B cell (primary cell): ENCODE results near the gene PFN1. TPM values are rescaled to one million over a fixed set of nuclear protein-coding genes. Genes with fewer than 3 reads are reported as not detected.
"Not testable (repeated sequence)": the region's sequence is repeated elsewhere in the genome, so short reads cannot be mapped to it uniquely, and the experiment has no call there.

Source experiments
- ATAC-seq: fragments of 200-7000 bp; cut with Tn5 transposase; one replicate; pipeline ENCODE4 v1.10.0; 2021; ENCODE audit warnings: low read depth, mild to moderate bottlenecking, moderate number of reproducible peaks, moderate library complexity
- CTCF ChIA-PET: fragments of 350-600 bp; sonication (Branson Sonifier 250); formaldehyde crosslinking; loops from one replicate; lab custom pipeline; 2021; ENCODE audit warnings: antibody characterized with exemption, inconsistent platforms; lab: Charles Lee
- POLR2A ChIA-PET: fragments of 350-600 bp; sonication (Branson Sonifier 250); formaldehyde crosslinking; loops from one replicate; lab custom pipeline; 2021; ENCODE audit warnings: antibody characterized with exemption; lab: Charles Lee
- DNase-seq: peaks from one replicate; pipeline ENCODE4 v3.0.0; 2013
- H2AFZ ChIP-seq: 2 replicates; pipeline ENCODE4 v1.6.1; 2012; ENCODE audit warnings: mild to moderate bottlenecking, low read depth, low read length; ENCODE audit not compliant: insufficient read depth, poor library complexity, severe bottlenecking
- H3K27ac ChIP-seq, 2 donors: 1 replicate in 1 of 2; 2 replicates in 1 of 2; pipeline ENCODE4 v1.5.1; 2012 to 2013; ENCODE audit warnings: low read length in 2 of 2, mild to moderate bottlenecking in 2 of 2, moderate library complexity in 1 of 2
- H3K27me3 ChIP-seq, 4 experiments: fragments of 200-600 bp in 1 of 4; sonication (generic) in 1 of 4; replicated peaks in 1 of 4; 1 replicate in 2 of 4; 2 replicates in 2 of 4; pipeline versions ENCODE4 v1.6.1 to v1.7.0; 2013 to 2016; ENCODE audit warnings: low read length in 3 of 4, mild to moderate bottlenecking in 2 of 4, mixed read lengths in 1 of 4, moderate library complexity in 1 of 4; ENCODE audit not compliant: insufficient read depth in 4 of 4, control insufficient read depth in 3 of 4; ENCODE audit errors: control extremely low read depth in 1 of 4
- H3K36me3 ChIP-seq, 2 experiments: replicated peaks in 1 of 2; 1 replicate in 1 of 2; 2 replicates in 1 of 2; pipeline versions ENCODE4 v1.6.1 to v1.7.1; 2013; ENCODE audit warnings: low read length in 1 of 2; ENCODE audit not compliant: insufficient read depth in 2 of 2, control insufficient read depth in 1 of 2; ENCODE audit errors: control extremely low read depth in 1 of 2, extremely low read depth in 1 of 2
- H3K4me1 ChIP-seq, 2 donors: fragments of 200-600 bp in 1 of 2; sonication (generic) in 1 of 2; 1 replicate in 1 of 2; 2 replicates in 1 of 2; pipeline versions ENCODE4 v1.5.1 to v1.6.1; 2013 to 2017; ENCODE audit warnings: low read length in 2 of 2; ENCODE audit not compliant: control insufficient read depth in 2 of 2, insufficient read depth in 2 of 2
- H3K4me2 ChIP-seq: replicated peaks from 2 replicates; pipeline ENCODE3; 2012; ENCODE audit warnings: mild to moderate bottlenecking, low read depth, low read length; ENCODE audit not compliant: poor library complexity, severe bottlenecking
- H3K4me3 ChIP-seq, 5 experiments: fragments of 200-600 bp in 1 of 5; sonication (generic) in 1 of 5; 1 replicate in 3 of 5; 2 replicates in 2 of 5; pipeline versions ENCODE4 v1.5.1 to v1.7.0; 2011 to 2016; ENCODE audit warnings: low read length in 4 of 5, mild to moderate bottlenecking in 4 of 5, low read depth in 2 of 5, control low read depth in 1 of 5, moderate library complexity in 1 of 5; ENCODE audit not compliant: insufficient read depth in 1 of 5; ENCODE audit errors: control extremely low read depth in 1 of 5, extremely low read depth in 1 of 5
- H3K79me2 ChIP-seq: fragments of 200-600 bp; sonication (generic); one replicate; pipeline ENCODE4 v1.6.0; 2016; ENCODE audit warnings: low read length; ENCODE audit not compliant: control insufficient read depth, insufficient read depth
- H3K9ac ChIP-seq: fragments of 200-600 bp; sonication (generic); 2 replicates; pipeline ENCODE4 v1.6.1; 2017; ENCODE audit warnings: mild to moderate bottlenecking, low read length, moderate library complexity
- H3K9me3 ChIP-seq, 3 donors: one replicate each; pipeline versions ENCODE4 v1.6.1 to v1.7.1; 2013; ENCODE audit warnings: low read length in 2 of 3; ENCODE audit not compliant: control insufficient read depth in 2 of 3, insufficient read depth in 1 of 3; ENCODE audit errors: control extremely low read depth in 1 of 3
- H4K20me1 ChIP-seq: 2 replicates; pipeline ENCODE4 v1.6.0; 2012; ENCODE audit warnings: mild to moderate bottlenecking, low read length; ENCODE audit not compliant: insufficient read depth, control insufficient read depth, poor library complexity, severe bottlenecking
- H3K27ac Mint-ChIP-seq: one replicate; pipeline ENCODE4 v1.8.0; 2021; ENCODE audit warnings: mixed read lengths
- H3K27me3 Mint-ChIP-seq: one replicate; pipeline ENCODE4 v1.8.0; 2021; ENCODE audit warnings: mixed read lengths
- H3K4me1 Mint-ChIP-seq: one replicate; pipeline ENCODE4 v1.8.0; 2021; ENCODE audit warnings: mixed read lengths
- H3K4me3 Mint-ChIP-seq: one replicate; pipeline ENCODE4 v1.8.0; 2021; ENCODE audit warnings: mixed read lengths
- H3K9me3 Mint-ChIP-seq: one replicate; pipeline ENCODE4 v1.8.0; 2022; ENCODE audit warnings: mixed read lengths; ENCODE audit not compliant: insufficient read depth
- CTCF ChIP-seq: fragments of 200-600 bp; IDR thresholded peaks from one replicate; pipeline ENCODE4 v1.8.0; 2022; ENCODE audit warnings: antibody characterized with exemption, mild to moderate bottlenecking
- EZH2 ChIP-seq: IDR thresholded peaks from 2 replicates; pipeline ENCODE4 v1.6.1; 2012; ENCODE audit warnings: borderline replicate concordance, low read depth, mild to moderate bottlenecking, moderate library complexity, low read length; ENCODE audit not compliant: insufficient read depth, poor library complexity, severe bottlenecking
- WGBS: methylation state at CpG from one replicate; pipeline ENCODE4 v1.1.5; 2013; ENCODE audit warnings: missing lambda C conversion rate; ENCODE audit not compliant: insufficient coverage; 5-methylcytosine and 5-hydroxymethylcytosine counted together
- intact Hi-C: fragments of 100-400 bp; cut with micrococcal nuclease; formaldehyde crosslinking; loops from one replicate; pipeline ENCODE4 v1.10.0; 2022
- polyA plus RNA-seq: library from polyadenylated mRNA; depleted of rRNA; stranded (reverse); fragments of >200 nt; gene quantifications from 2 replicates; pipeline ENCODE4 v1.2.3, GENCODE V29; 2012
- total RNA-seq, 2 donors: library from RNA; stranded (reverse); fragments of 120-200 nt in 1 of 2; gene quantifications; 1 replicate in 1 of 2; 2 replicates in 1 of 2; pipeline versions ENCODE4 v1.2.3 to v1.2.4, GENCODE V29; 2013 to 2022

PFN1 gene
- total and polyA plus RNA-seq, 2 donors (not counting 1 experiment from before 2014, with no cell fraction given): 330 to 609 TPM

GRCh38 chr17:4920351-4921048, 27.8 kb downstream of the PFN1 start:
- H3K9me3 Mint-ChIP-seq: no peaks in the 10 kb centered on the region
- H3K27ac Mint-ChIP-seq: no peak overlapping the region
- Histone ChIP-seq H3K36me3 (no peaks in the 10 kb centered on the region), H3K4me3 (no peak overlapping the region), H3K27ac (no peak overlapping the region), H3K9ac (no peak overlapping the region), H3K79me2 (no peaks in the 10 kb centered on the region), H3K9me3 (no peaks in the 10 kb centered on the region), H3K4me2 (no peak overlapping the region), H4K20me1 (no peaks in the 10 kb centered on the region), H3K4me1 (no peaks in the 10 kb centered on the region), H2AFZ (no peak overlapping the region), H3K27me3 (no peaks in the 10 kb centered on the region)
- no peak overlapping the region for H3K4me3 Mint-ChIP-seq
- WGBS: 100% methylated on average over 5 of the region's 10 CpGs
- CTCF ChIA-PET: no interaction called here
- no peaks in the 10 kb centered on the region for H3K4me1 Mint-ChIP-seq
- no peak for DNase-seq
- intact Hi-C loops: no loop called here
- no peaks in the 10 kb centered on the region for H3K27me3 Mint-ChIP-seq
- ATAC-seq: no peak
- TF ChIP-seq EZH2 (no peak), CTCF (no peak)
- POLR2A ChIA-PET: interaction anchor here (0.7 kb wide), 1 partner anchor 551 kb away, joined by 3 read pairs; no protein-coding TSS in a partner anchor

- ChIA-PET POLR2A (no interaction called here), CTCF (interaction anchor here (0.7 kb wide), 2 partner anchors 20 to 28 kb away, joined by 3 to 9 read pairs; partner anchors contain the start of gene C17orf107)
- ATAC-seq (no peak), DNase-seq (no peak)
- no peaks in the 10 kb centered on the region for H3K27me3 Mint-ChIP-seq
- WGBS: 89% methylated on average over 4 of the region's 8 CpGs
- no peaks in the 10 kb centered on the region for H3K27me3 ChIP-seq
- H3K9ac ChIP-seq: no peak overlapping the region
- H3K4me2 ChIP-seq: no peak overlapping the region
- H3K4me1 Mint-ChIP-seq: no peaks in the 10 kb centered on the region
- H3K4me1 ChIP-seq: no peaks in the 10 kb centered on the region
- no peak overlapping the region for H2AFZ ChIP-seq
- intact Hi-C loops: no loop called here
- no peaks in the 10 kb centered on the region for H3K9me3 Mint-ChIP-seq
- H3K4me3 Mint-ChIP-seq: no peak overlapping the region
- no peak overlapping the region for H3K27ac ChIP-seq
- TF ChIP-seq CTCF (no peak), EZH2 (no peak)
- H3K79me2 ChIP-seq: no peaks in the 10 kb centered on the region
- H3K9me3 ChIP-seq: no peaks in the 10 kb centered on the region
- no peaks in the 10 kb centered on the region for H4K20me1 ChIP-seq
- H3K27ac Mint-ChIP-seq: no peak overlapping the region
- no peak overlapping the region for H3K4me3 ChIP-seq
- no peaks in the 10 kb centered on the region for H3K36me3 ChIP-seq
These were observed 28.8 kb downstream of the PFN1 start for GRCh38 chr17:4919511-4920047.

GRCh38 chr17:4914551-4914950, 33.8 kb downstream of the PFN1 start:
- H3K27me3 ChIP-seq, H2AFZ ChIP-seq, H3K9ac ChIP-seq, H3K9me3 Mint-ChIP-seq, H3K4me1 Mint-ChIP-seq, H3K79me2 ChIP-seq, H3K36me3 ChIP-seq, H3K9me3 ChIP-seq, ATAC-seq, H3K4me3 Mint-ChIP-seq, H3K27ac Mint-ChIP-seq, H3K4me1 ChIP-seq, POLR2A ChIA-PET, H3K27ac ChIP-seq, DNase-seq, H3K4me3 ChIP-seq, intact Hi-C loops, H3K4me2 ChIP-seq, H3K27me3 Mint-ChIP-seq, H4K20me1 ChIP-seq: not testable (repeated sequence)
- CTCF ChIA-PET: interaction anchor here (1.1 kb wide), 1 partner anchor 11 kb away, joined by 3 read pairs; the partner anchor contains the start of gene CHRNE
- WGBS: 100% methylated on average over 2 of the region's 4 CpGs
